Loucy (cell line): ENCODE data around the gene ELF3.

ENCODE experiments used
- CTCF ChIP-seq: fragments of 200-600 bp; sonication (generic); conservative IDR thresholded peaks from 2 replicates; pipeline ENCODE4 v1.5.1; 2014; ENCODE audit warnings: mild to moderate bottlenecking, antibody characterized with exemption, low read length
- EZH2phosphoT487 ChIP-seq: fragments of 200-600 bp; IDR thresholded peaks from 2 replicates; pipeline ENCODE4 v1.6.1; 2018; ENCODE audit warnings: antibody characterized with exemption, mild to moderate bottlenecking, moderate library complexity, borderline replicate concordance

- peak; percentile 89 for TF ChIP-seq CTCF
- no peak for TF ChIP-seq EZH2phosphoT487
These were observed 834 bp upstream of the ELF3 start for GRCh38 chr1:202009326-202010179.
